T47D (cell line): Measurements from ENCODE around the gene ZFHX3.
"Not testable (repeated sequence)": the region's sequence is repeated elsewhere in the genome, so short reads cannot be mapped to it uniquely, and the experiment has no call there.

ENCODE experiments used
- DNase-seq, 2 experiments: peaks; one replicate each; pipeline versions ENCODE4 v3.0.0 to v3.0.0-alpha.2; 2011 to 2012; ENCODE audit warnings: low read depth in 1 of 2, low spot score in 1 of 2
- JUND ChIP-seq: IDR thresholded peaks from 2 replicates; pipeline ENCODE4 v1.6.1; 2012; ENCODE audit warnings: low read depth
- in situ Hi-C: cut with HindIII; loops from 2 replicates; pipeline ENCODE4 v1.10.0; 2016; ENCODE audit warnings: low sequenced_read_pairs, low pct_unique_long_range_greater_than_20kb

Gene ZFHX3

DNA sequence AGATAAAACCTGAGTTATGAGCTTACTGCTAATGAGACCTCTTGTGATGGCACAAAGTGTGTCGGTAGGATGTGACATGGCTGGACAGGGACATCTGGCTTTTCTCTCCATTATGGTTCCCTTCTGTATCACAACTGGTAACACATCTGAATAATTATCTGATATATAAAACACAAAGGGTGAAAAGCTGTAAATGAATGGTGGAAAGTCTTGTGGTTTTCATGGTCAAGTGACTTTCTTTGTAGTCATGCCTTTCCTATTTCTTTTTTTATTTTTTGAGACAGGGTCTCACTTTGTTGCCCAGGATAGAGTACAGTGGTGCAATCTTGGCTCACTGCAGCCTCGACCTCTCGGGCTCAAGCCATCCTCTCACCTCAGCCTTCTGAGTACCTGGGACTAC lies 35.3 kb upstream of the ZFHX3 start:
- in situ Hi-C loops, result no loop called here
- no peak for TF ChIP-seq JUND
- no peak for DNase-seq

DNA sequence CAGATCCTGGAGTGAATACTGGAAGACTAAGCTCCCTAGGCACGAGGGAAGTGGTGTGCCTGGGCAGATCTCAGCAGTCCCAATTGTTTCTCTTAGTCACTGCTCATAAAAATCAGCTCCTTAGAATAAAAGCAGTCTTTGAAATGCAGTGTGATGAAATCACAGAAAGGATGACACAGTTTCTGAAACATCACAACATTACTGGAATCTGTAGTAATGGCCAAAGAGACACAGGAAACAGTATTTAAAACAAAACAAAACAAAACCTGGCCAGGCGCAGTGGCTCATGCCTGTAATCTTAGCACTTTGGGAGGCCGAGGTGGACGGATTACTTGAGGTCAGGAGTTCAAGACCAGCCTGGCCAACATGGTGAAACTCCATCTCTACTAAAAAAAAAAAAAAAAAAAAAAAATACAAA lies 34.7 kb upstream of the ZFHX3 start:
- DNase-seq, in situ Hi-C loops: not testable (repeated sequence)

DNA sequence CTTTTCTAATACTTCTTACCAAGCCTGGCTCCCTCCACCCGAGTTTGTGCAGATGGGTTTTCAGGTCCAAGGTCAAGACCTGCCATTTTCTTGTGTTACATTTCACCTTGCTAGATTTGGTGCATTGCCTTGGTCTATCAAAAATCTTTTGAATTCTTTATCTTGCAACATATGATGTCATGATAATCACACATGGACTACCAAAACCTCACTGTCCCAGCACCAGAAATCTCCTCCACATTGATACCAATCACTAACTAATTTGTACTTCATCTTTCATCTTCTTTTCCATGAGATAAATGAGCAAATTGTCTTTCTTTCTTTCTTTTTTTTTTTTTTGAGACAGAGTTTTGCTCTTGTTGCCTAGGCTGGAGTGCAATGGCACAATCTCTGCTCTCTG lies 33.0 kb upstream of the ZFHX3 start:
- in situ Hi-C loops, result no loop called here
- TF ChIP-seq JUND, result no peak
- no peak for DNase-seq

DNA sequence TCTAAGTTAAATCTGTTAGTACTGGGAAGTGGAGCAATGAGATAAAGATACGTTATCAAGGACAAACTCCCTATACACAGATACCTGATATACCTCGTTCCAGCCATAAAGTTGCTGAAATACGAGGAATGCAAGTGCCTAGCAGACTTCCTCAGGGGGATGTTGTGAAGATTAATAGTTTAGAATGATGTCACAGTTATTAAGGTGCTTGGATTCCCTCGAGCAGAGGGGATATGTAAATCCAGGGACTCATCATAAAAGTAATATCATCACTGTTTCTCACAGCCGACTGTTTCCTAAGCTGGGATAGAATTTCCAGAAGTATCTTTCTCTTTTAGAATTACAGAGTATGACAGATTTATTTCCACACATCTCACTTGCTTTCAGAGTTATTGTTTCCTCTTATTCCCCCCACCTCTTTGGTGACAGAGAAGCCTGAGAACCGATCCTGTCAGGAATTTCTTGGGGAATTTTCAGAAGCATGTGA lies 28.4 kb upstream of the ZFHX3 start:
- no peak for TF ChIP-seq JUND
- DNase-seq, result no peak
- in situ Hi-C loops, result no loop called here

DNA sequence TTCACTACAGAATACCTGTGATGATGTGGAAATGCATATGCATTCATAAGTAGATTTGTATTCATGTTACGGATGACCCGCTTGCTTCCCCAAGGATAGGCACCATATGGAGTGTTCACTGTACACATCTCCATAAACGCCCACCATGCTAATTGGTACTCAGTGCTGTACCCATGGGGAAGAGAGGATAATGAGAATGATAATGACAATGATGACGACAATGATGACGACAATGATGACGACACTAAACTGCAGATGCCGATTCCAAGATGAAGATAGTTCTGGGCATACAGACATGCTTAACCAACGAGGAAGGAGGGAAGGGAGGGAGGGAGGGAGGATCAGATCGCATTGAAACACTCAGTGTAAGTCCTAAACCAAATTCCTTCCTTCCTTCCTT lies 26.5 kb upstream of the ZFHX3 start:
- no peak for TF ChIP-seq JUND
- DNase-seq, result no peak
- in situ Hi-C loops, result no loop called here

DNA sequence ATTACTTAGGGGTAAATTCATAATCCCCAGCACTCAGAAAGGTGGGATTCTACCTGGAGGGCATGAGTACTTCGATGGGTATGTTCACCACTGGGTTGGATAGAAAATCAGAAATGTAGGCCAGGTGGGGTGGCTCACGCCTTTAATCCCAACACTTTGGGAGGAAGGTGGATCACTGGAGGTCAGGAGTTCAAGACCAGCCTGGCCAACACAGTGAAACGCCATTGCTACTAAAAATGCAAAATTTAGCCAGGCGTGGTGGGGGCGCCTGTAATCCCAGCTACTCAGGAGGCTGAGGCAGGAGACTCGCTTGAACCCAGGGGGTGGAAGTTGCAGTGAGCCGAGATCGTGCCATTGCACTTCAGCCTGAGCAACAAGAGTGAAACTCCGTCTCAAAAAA lies 24.1 kb upstream of the ZFHX3 start:
- DNase-seq, in situ Hi-C loops: not testable (repeated sequence)

DNA sequence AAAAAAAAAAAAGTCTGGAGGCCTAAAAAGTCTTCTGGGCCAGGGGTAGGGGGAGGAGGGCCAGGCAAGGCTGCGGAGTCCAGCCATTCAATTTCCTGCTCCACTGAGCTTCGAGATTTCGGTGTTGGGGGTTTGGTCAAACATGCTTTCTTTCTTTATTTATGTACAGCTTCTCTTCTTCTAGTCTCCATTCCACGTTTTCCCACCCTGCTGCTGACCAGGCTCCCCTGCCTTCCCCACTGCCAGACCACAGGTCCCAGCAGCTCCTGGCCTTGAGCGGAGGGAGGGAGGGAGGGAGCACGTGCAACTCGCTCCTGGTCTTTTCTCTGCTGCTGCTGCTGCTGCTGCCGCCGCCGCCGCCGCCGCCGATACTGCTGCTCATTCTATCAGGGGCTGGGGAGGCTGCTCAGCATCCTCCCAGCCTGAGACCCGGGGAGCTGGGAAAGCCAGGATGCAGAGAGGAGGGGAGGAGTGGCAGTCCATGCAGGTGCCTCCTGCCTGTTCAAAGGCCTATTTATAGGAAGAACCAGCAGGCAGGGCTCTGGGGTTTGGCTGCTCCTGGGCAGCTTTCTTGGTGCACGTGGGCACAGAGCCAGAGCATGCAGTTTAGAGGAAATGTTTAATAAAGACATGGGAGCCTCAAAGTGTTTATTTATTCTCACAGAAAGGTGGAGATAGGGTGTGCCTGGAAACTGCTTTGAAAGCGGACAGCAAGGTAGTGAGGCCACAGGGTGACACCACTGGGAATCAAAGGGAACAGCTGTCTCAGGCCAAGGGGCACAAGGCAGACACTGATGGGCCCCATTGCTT lies 23.4 kb upstream of the ZFHX3 start:
- in situ Hi-C loops, result no loop called here
- no peak for DNase-seq
- TF ChIP-seq JUND, result no peak

DNA sequence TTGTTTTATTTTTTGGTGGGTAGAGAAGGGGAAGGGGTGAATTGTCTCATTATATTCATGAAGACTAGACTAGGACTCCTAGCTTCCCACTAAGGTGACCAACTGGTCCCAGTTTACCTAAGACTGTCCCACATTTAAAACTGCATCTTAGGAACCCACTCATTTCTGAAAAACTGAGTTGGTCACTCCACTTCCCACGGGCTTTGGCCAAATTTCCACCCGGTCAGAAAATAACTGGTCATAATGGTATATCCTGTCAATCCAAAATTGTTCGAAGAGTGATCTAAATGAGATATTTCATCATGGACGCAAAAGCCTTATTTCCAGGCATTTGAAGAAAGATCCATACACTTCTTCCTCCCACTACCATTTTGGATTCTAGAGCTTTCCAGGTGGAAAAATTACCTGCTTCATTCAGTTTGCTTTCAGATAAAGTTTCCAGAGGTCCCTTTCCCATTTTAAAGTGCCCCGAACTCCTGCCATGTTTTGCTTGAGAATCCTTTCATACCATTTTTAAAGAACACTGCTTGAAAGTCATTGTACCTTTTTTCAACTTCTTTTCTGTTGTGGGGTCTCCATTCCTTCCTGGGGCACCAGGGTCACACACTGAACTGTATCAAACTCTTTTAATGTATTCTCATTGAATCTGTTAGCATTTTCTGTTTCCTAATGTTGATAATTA lies 21.8 kb upstream of the ZFHX3 start:
- TF ChIP-seq JUND, result no peak
- in situ Hi-C loops, result no loop called here
- no peak for DNase-seq

DNA sequence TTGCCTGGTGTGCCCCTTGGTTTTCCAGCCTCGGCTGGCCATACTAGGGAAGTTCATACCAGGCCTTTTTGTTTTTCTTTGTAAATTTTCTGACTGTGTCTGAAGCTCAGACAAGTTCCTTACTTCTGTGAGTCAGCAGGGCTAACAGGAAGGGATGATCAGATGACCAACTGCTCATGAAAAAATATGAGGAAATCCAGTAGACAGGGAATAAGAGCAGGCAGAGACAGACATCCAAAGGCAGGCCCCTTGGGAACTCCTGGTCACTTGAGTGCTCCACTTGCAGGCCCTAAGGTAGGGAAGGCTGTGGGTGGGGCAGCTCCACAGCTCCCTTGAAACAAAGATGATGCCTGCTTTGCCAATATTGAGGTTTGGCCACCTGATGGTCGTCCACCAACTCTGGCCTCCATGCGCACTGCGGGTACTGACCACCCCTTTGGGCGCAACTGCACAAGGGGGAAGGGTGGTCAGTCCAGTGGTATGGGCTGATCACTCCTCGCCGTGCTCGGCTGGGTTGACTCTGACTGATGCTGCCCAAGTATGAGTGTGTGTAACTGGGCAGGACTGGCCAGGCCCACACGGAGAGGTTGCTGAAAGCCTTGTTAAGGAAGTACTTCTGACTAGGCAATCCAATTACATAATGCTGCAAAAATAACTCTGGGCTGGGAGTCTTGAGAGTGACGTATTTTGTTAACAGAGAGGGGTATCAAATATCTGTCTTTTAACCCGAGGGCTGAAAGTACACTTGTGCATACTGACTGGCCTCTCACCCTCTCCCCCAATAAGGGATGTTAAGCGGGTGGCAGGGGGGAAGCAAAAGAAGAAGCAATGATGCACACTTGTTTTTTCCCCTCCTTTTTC lies 20.8 kb upstream of the ZFHX3 start:
- no peak for DNase-seq
- in situ Hi-C loops, result no loop called here
- TF ChIP-seq JUND, result no peak

DNA sequence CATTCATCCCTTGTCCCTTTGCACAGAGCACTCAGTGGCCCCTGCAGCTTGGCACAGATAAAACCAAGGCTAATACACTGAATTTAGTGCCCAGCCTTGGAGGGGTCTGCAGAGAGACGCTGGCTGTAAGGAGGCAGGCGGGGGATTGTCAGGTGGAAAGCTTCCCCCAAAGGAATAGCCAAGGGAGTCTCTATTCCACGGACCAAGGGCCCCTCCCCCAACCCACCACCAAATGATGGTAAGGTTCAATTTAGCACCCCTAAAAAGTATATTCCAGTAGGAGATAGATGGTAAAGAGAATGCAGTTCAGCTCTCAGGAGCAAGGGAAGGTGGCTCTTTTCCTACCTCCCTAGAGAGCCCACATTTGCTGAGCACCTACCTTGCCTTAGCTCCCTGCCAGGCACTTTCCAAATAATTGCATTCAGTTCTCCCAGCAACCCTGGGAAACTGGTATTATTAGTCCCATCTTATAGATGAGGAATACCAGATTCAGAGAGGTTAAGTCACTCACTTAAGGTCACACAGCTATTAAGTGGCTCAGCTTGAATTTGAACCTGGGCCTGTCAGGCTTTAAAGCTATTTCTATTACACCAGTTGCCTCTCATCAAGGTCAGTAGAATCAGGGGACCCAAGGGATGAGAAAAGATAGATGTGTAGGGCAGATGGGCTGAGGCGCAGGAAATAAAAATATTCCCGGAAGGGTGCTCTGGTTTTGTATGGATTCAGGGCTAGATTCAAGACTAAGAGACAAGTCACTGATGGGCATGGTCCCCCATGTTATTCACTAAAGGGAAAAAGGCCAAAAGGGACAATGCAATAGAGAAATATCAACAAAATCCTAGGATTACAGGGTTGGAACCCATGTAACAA lies 20.0 kb upstream of the ZFHX3 start:
- TF ChIP-seq JUND, result no peak
- in situ Hi-C loops, result no loop called here
- no peak for DNase-seq

DNA sequence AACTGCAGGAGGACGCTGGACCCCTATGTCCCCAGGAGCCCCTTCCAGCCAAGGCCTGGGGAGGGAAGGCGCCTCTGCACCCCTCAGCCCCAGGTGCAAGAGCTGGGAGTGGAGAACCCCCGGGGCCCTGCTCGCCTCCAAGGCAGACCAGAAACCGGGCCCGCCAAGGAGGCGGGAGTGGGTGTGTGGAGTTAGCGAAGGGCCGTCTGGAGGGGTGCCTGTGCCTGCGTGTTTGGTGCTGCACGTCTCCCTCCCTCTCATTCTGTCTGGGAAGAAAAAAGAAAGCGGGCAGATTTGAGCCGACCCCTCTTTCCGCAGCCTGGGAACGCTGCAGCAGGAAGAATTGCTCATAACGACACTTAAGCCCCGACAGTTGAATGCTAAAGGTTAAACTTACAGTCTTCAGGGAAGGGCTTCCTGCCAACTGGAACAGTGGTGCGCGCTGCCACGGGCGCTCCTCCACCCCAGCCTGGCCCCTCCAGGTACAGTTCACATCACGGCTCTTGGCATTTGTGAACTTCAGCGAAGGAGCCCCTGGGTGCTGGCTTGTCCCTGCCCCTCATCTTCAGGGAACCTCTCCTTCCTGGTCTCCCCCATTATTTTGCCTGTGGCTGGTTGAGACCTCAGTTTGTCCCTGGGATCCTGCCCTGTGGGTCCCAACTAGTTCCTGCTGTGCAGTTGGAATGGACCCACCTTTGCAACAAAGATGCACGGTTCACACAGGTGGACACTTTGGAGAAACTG lies 19.2 kb upstream of the ZFHX3 start:
- in situ Hi-C loops, result no loop called here
- DNase-seq, result no peak
- TF ChIP-seq JUND, result no peak
